GM21390 (cell line): ENCODE measurements around the gene PSMB4.
"Not testable (repeated sequence)": the region's sequence is repeated elsewhere in the genome, so short reads cannot be mapped to it uniquely, and the experiment has no call there.

Source experiments
- ATAC-seq: cut with Tn5 transposase; IDR thresholded peaks from one replicate; pipeline ENCODE4 v1.9.1; 2021; ENCODE audit not compliant: unreplicated experiment

Gene PSMB4

DNA sequence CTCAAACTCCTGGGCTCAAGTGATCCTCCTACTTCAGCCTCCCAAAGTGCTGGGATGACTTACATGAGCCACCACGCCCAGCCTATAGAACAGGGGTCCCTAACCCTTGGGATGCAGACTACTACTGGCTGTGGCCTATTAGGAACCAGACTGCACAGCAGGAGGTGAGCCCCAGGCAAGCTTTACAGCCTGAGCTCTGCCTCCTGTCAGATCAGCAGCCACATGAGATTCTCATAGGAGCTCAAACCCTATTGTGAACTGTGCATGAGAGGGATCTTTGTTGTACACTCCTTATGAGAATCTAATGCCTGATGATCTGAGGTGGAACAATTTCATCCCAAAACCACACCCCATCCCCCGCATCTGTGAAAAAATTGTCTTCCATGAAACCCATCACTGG is 13.4 kb upstream of the PSMB4 start:
- ATAC-seq, result no peak

DNA sequence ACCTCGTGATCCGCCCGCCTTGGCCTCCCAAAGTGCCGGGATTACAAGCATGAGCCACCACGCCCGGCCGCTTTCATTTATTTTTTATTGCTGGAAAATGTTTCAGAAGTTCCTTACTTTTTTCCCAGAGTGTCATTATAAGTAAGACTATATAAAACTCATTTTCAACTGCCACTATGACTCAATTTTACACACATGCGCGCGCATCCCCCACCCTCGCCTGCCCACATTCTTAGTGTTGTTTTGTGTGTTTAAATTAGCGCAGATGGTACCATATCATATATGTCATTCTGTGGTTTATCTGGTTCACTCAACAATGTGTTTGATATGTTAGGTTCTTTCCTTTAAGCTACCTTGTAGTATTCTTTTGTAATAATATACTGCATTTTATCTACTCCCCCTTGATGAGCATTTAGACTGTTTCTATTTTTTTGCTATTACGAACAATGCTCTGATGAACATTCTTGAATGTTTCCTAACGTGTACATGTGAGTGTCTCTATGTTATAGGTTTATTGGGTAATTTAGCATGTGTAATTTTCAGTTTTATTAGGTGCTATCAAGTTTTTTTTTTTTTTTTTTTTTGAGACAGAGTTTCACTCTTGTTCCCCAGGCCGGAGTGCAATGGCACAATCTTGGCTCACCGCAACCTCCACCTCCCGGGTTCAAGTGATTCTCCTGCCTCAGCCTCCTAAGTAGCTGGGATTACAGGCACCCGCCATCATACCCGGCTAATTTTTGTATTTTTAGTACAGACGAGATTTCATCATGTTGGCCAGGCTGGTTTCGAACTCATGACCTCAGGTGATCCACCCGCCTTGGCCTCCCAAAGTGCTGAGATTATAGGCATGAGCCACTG is 8.9 kb upstream of the PSMB4 start:
- not testable (repeated sequence) for ATAC-seq

- ATAC-seq, result no peak
Observed at GRCh38 chr1:151391079-151391563, 8.3 kb upstream of the PSMB4 start.

DNA sequence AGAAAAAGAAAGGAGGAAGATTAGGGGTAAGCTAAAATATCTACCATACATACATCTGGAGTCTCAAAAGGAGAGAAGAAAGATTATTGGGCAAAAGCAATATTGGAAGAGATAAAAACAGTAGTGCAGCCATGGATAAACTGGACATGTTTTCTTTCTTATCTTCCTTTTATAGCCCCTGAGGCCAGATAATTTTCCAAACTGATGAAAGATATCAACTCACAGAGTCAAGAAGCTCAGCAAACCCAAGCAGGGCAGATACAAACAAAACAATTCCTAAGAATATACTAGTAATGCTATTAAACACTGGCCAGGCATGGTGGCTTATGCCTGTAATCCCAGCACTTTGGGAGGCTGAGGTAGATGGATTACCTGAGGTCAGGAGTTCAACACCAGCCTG is 5.8 kb upstream of the PSMB4 start:
- no peak for ATAC-seq

GRCh38 chr1:151396265-151396664 is 3.1 kb upstream of the PSMB4 start:
- not testable (repeated sequence) for ATAC-seq

DNA sequence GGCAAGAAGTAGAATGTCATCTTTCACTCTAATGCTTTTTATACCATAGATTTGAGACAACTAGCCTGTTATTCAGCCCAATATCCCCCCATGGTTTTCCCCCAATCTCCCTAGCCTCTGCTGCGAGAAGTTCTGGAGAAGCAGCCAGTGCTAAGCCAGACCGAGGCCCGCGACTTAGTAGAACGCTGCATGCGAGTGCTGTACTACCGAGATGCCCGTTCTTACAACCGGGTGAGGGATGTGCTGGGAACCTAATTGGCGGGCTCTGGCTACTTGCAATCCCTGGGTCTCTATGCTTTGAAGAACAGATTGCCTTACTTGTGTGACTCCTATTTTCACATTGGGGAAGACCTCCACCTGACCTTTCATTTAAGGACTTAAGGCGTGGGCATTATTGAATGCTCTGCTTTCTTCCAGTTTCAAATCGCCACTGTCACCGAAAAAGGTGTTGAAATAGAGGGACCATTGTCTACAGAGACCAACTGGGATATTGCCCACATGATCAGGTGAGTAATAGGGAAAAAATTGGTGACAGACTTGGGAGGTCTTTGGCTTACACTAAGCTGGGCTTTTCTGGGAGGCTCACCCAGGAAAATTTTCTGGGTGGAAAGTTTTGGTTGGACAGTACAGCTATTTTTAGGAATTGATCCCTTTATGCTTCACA is 1.9 kb downstream of the PSMB4 start:
- ATAC-seq, result no peak

- no peak for ATAC-seq
Observed at GRCh38 chr1:151401860-151402259, 2.5 kb downstream of the PSMB4 start.

DNA sequence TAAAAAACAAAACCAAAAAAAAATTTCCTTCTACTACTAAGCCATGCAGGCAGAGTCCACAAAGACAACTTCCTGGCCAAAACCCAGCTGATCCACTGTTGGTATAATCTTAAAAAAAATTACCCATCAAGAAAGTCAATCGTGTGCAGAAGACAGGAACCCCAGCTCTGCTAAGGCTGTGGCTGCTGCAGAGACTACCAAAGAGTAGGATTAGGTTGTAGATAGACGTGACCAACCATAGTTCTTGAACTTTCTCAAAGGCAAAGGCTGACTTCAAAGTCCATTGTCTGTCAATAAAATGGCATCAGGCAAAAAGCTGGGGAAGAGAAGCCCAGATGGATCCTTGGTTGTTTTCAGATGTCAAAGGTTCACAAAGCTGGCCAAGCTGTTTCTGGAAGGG is 3.4 kb downstream of the PSMB4 start:
- no peak for ATAC-seq

DNA sequence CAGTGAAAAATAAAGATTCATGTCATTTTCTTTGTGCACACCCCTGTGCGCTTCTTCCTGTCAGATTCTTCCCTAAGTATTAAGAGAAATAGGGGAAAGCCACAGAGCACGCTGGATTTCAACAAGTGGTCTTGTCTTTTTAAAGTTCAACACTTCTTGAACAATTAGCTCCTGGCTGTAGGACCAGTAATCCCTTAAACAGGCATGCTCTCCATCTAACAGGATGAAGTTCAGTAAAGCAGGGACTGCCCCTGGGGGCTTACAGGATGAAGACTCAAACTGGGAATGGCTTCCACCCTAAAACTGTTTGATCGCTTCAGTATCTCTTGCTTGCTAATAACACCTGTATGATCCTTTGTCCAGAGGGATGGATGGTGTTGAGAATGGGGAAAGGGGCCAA is 4.2 kb downstream of the PSMB4 start:
- ATAC-seq, result no peak

GRCh38 chr1:151405187-151405951 is 6.0 kb downstream of the PSMB4 start:
- no peak for ATAC-seq

GRCh38 chr1:151406176-151406575 is 6.8 kb downstream of the PSMB4 start:
- no peak for ATAC-seq

GRCh38 chr1:151407304-151407703 is 7.9 kb downstream of the PSMB4 start:
- no peak for ATAC-seq

- no peak for ATAC-seq
Observed at GRCh38 chr1:151408891-151409290, 9.5 kb downstream of the PSMB4 start.

- ATAC-seq, result no peak
Observed at GRCh38 chr1:151411884-151412283, 12.5 kb downstream of the PSMB4 start.

DNA sequence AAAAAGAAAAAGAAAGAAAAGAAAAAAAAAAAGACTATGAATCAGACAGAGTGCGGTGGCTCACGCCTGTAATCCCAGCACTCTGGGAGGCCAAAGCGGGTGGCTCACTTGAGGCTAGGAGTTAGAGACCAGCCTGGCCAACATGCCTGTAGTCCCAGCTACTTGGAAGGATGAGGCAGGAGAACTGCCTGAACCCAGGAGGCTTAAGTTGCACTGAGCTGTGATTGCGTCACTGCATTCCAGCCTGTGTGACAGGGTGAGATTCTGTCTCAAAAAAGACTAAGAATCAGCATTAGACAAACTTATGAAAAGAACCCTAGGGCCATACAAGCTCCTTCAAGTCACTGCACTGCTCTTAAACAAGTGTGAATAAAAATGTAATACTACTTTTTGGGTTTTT is 16.9 kb downstream of the PSMB4 start:
- ATAC-seq, result no peak

- ATAC-seq, result no peak
Observed at GRCh38 chr1:151418081-151418480, 18.7 kb downstream of the PSMB4 start.

DNA sequence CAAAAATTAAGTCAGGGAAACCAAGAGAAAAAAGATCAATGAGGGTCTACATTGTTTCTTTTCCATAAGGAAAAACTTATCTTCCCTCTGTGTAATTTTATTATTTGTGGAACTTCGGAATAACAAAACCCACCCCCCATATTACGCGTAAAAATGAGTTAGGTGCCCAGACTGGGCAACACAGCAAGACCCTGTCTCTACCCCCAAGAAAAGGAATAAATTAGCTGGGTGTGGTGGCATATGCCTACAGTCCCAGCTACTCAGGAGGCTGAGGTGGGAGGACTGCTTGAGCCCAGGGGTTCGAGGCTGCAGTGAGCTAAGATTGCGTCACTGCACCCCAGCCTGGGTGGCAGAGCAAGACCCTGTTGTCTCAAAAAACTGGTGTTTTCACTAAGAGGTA is 20.4 kb downstream of the PSMB4 start:
- no peak for ATAC-seq

DNA sequence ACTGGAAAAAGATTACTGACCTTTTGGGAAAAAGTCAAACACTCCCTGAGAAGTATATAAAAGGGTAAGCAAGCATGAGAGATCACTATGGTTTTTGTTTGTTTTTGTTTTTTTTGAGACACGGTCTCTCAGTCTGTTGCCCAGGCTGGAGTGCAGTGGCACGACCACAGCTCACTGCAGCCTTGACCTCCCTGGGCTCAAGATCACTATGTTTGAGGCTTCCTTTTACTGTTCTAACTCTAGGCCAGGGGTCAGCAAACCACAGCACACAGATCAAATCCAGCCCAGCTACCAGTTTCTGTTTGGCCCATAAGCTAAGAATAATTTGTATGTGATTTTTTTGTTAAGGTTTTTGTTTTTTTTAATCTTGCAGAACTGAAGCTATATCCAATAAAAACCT is 25.7 kb downstream of the PSMB4 start:
- ATAC-seq, result no peak

GRCh38 chr1:151428068-151428467 is 28.7 kb downstream of the PSMB4 start:
- ATAC-seq, result no peak

DNA sequence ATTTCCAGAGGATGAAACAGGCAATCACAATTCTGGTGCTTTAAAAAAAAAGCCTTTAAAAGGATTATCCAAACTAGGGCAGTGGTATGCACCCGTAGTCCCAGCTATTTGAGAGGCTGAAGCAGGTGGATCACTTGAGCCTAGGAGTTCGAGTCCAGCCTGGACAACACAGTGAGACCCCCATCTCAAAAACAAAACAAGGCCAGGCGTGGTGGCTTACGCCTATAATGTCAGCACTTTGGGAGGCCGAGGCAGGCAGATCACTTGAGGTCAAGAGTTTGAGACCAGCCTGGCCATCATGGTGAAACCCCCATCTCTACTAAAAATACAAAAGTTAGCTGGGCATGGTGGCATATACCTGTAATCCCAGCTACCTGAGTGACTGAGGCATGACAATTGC is 34.5 kb downstream of the PSMB4 start:
- ATAC-seq, result not testable (repeated sequence)

DNA sequence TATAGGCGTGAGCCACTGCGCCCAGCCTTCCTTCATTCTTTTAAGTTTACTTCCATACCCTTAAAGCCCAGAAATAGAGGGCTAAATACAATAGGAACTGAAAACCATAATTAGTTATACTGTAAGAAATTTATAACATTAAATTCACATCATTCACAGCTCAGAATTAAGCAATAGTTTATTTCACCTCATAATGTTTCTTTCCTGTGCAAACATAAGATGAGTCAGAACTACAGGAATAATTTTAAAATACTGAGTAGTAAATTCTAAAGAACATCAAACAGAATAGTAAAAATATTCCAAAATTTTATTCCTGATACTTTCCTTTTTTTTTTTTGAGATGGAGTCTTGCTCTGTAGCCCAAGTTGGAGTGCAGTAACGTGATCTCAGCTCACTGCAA is 35.8 kb downstream of the PSMB4 start:
- ATAC-seq, result no peak

DNA sequence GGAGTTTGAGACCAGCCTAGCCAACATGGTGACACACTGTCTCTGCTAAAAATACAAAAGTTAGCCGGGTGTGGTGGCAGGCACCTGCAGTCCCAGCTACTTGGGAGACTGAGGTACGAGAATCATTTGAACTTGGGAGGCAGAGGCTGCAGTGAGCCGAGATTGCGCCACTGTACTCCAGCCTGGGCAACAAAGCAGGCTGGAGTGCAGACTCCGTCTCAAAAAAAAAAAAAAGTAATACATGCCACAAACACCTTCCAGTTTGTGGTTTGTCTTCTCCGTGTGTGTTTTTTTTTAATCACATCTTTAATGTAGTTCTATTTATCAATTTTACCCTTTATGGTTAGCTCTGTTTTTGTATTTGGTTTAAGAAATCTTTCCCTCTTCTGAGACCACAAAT is 37.6 kb downstream of the PSMB4 start:
- no peak for ATAC-seq
